NCI-H345 treated with DMSO at 0.1 percent for 48 hours (cell line): ENCODE data around the gene GAN.
"Not testable (repeated sequence)": the region's sequence is repeated elsewhere in the genome, so short reads cannot be mapped to it uniquely, and the experiment has no call there.

Experiments used
- DNase-seq: peaks from one replicate; lab custom pipeline; 2025; ENCODE audit not compliant: unreplicated experiment; lab: John Stamatoyannopoulos, UW

The GAN gene

DNA sequence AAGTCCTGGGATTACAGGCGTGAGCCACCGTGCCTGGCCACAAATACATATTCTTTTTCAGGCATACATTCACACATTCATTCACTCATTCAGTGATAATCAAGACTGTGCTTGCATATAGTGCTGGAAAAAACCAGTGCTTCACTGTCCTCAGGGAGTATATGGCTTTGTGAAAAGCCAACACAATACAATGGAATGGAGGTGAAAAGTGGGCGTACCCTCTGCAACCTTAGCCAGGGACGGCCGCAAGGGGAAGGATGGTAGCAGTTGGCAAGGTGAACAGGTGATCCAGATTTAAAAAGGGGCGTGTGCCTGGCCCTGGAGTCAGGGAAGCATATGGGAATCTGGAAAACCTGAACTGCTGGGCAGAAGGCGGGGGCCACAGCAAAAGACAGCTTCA is 18.1 kb upstream of the GAN start:
- no peak for DNase-seq

DNA sequence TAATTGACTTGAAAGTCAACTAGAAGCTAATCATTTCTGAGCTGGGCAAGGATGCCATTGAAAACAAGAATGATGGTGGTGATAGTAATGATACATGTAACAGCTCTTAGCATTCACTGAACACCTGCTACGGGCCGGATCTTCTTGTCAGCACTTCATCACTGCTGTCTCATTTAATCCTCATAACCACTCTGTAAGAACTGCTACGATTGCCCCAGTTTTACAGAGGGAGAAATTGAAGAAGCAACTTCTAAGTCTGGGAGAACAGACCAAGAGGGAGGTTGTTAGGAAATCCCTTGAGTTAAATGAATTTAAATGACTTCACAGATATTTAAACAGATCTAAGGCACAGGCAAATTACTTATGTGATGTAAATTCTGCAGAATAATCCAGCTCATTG is 7.0 kb upstream of the GAN start:
- DNase-seq = no peak

DNA sequence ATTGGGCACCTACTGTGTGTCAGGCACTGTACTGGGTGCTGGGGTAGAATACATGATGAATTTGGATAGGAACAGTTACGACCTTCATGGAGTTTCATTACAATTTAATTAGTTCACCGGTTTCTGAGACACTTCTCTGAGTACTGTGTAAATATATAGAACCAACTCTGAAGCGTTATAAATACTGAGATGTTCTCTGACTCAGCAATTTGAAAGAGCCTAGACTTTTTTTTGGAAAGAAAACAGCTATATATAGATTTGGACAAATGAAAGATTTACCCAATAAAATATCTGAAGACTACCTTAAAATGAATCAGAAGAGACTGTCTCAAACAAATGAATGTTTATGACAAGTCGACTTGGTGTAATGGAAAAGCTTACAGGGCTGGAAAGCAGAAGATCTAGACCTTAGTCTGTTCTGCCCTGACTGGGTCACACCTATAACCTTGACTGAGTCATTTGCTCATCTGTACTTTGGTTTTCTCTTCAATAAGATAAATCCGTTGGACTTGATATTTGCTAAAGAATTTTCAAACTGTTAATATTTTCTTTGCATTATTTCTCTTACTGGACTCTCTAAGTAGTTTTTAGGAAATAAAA is 4.6 kb upstream of the GAN start:
- DNase-seq = no peak

DNA sequence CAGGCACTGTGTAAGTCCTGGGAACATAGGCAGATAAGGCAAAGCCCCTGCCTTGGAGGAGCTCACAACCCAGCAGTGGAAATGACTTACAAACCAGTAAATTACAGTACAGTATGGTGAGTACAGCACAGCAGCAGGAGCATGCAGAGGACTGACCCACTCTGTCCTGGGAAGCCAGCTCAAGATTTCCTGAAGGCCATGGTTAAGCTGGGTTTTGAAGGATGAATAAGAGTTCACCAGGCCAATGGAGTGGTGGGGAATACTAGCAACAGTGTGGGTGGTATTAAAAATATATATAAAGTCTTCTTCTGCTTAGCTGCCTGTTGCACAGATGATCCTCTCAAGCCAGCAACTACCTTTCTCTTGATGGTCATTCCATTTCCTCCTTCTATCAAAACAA is 3.0 kb upstream of the GAN start:
- DNase-seq = no peak

DNA sequence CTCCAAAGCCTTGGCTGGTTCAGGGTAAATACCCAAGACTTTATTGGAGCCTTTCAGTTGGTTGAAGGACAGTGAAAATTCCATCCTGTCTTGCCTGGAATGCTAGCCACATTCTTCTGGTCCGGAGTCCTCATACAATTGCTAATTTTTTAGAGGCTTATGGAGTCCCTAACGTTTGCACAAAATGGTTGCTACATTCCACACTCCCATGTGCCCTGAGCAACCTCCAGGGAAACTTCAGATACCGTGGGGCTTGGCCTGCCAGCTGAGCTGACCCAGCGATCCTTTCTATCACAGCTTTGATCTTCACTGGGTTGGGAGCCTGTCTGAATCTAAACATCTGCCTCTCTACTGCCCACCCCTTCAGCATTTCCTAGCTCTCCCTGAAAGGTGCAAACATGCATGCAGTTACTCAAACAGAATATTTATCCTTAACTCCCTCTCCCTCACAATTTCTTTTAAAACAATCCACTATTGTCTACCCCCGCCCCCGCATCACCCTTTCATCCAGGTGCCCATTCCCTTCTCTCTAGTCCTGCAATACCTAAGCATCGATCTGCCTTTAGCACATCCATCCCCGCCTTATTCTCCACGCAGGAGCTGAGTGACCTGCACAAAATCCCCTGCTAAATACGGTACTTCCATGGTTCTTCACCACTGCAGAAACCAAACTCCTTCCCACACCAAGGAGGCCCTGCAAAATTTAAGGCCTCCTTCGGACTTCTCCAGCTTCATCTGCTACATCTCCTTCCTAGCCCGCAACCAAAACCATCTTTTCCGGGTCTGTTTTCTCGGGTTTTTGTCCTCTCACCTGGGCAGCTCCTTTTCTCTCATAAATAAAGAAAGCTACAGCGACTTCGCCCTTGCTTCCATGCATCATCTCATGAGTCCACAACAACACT is 810 bp upstream of the GAN start:
- no peak for DNase-seq

DNA sequence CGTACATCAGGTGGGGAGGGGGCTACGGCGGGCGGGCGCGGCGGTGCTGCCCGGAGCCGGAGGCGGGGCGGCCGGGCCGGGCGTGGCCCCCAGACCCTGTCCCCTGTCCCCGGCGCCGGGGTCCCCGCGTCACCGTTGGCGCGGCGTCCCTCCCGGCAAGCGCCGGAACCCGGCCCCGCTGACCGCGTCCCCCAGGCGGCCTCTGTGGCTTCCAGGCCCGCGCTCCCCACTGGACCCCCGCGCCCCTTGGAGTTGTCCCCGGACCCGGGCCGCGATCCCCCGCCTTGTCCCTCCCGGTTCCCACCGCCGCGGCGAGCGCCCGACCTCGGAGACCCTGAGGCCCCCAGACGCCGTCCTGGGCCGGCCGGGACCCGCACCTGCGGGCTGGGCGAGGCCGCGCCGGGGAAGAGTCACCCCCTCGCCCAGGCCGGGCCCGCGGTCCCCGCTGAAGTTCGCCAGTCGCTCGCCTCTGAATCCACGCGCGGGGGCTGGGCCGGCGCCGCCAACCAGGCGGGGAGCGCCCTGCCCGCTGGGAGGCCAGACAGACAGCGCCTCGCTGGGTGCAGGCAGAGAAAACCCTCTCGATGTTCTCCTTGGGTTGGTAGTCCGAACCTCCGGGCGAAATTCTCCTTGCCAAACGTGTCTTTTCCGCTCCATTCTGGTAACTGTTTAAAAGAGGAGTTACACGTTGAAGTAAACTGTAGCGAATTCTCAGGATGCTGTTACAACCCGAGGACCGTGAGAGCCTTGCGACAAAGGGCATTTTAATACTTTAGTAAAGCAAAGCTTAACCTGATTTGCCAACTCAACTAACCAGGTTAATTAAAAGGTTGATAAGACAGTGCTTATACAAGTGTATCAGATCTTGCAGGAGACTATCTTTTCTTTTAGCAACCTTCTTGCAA is 761 bp downstream of the GAN start:
- DNase-seq = no peak

DNA sequence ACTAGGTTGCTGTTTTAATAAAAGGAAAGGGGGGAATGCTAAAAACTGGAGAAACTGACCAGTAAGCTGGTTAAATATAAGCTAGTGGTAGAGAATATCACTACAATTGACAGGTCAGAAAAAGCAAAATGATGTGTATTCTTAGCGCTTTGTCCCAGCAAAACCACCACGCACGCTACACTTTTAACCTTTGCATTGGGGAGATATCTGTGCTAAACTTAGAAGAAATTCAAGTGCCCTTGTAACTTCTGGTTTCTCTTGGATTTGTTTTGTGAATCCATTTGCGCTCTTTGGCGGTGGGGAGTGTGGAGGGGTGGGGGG is 1.4 kb downstream of the GAN start:
- DNase-seq = no peak

DNA sequence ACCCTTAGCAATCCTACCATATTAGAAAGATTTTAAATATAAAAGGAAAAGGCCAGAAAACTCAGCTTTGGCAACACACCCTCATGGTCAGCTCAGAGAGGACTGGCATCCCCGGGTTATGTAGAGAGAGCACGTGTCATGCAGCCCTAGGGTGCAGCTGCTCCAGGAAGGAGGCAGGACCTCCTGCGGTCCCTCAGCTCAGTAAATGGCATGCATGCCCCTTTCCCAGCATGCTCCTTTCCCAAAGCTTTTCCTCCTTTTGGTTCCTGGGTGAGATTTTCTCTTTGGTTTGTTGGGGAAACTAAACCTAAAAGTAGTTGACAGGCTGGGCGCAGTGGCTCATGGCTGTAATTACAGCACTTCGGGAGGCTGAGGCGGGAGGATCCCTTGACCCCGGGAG is 3.9 kb downstream of the GAN start:
- DNase-seq = no peak

DNA sequence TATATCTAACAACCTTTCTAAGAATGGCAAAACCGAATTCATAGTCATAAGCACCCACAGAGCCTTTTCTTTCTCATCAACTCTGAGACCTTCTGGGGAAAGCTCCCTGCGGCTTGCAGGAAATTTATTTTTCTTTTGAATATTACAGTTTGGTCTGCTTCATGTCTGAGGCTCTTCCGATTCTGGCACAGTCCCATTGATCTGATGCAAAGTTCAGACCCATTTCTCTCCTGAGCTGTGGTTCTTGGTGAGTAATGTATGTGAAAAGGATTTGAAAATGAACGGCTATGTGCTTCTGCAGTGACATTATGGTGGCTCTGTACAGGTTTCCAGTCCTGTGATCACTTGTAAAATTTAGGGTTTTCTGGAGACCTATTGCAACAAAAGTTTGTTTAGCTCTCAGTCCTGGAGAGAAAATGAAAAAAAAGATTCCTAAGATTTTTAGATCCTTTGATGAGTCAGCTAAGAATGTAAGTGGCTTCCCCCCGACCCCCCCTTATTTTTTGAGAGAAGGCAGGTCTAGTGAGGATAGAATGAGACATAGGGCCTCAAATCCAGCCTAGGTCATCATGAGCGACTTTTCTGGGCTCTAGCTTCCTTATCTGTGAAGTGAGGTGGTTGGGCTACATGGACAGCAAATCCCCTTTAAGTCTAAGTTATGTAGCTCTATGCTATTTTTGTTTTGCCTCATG is 4.6 kb downstream of the GAN start:
- no peak for DNase-seq

DNA sequence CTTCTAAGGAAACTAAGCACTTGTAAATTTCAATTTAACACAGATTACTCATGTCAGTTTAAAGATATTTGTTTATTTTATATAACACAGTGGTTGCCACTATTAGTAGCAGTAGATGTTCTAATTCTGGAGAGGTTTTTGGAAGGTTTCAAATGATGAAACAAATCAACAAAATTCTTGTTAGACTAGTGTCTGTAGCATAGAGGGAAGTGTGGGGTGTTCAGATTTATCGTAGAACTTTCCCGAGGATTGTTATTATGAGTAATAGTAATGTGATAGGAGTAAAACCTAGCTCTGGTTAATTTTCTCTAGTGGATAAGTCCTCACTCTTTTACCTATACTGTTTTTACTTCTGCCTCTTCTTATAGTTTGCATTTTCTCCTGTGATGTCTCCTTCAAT is 6.3 kb downstream of the GAN start:
- DNase-seq = no peak

DNA sequence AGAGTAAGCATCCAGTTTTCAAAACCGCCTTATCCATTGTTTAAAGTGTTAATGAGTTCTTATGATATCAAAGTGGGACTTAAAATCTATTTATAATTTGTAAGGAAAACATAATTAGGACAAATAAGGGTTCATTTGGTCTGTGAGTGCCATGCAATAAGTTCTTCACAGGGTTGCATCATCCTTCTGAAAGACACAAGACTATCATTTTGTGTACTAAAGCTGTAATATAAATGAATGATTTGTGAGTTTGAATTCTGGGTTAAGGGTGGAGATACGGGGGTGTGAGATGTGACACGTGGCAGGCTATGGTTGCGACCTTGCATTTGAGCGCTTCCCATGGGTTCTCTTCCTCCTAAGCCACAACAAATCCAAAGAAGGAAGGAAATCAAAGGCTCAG is 6.8 kb downstream of the GAN start:
- DNase-seq = no peak

DNA sequence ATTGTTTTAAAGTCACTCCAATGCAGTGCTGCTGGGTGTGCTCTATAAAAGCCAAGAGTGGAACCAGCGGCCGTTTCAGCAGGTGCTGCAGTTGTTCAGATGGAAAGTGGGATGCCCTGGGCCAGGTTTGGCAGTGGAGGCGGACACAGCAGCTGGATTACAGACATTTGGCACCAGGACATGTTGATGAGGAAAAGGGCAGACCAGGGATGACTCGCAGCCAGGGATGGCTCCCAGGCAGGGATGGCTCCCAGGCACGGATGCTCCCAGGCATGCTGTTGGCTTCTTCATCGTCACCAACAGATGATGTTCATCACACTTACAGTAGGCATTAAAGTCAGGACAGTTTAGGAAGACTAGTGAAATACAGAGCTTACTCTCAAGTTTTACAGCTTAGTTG is 10.0 kb downstream of the GAN start:
- no peak for DNase-seq

DNA sequence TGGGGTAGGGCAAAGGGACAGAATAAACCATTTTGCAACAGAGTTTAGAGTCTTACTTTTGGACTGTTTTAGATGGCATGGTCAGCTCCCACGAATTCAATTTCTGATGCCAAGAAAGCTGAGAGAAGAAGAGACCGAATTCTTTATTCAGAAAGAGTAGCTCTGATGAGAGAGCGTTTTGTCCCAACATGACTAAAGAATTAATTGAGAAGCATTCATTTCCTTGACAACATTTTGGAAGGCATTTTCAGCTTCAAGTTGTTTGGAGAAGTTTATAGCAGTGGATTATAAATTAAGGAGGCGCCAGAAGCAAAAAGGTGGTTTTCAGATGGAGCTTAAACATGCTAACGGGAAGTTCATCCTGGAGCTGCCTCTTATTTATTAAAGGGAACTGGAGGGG is 12.2 kb downstream of the GAN start:
- no peak for DNase-seq

DNA sequence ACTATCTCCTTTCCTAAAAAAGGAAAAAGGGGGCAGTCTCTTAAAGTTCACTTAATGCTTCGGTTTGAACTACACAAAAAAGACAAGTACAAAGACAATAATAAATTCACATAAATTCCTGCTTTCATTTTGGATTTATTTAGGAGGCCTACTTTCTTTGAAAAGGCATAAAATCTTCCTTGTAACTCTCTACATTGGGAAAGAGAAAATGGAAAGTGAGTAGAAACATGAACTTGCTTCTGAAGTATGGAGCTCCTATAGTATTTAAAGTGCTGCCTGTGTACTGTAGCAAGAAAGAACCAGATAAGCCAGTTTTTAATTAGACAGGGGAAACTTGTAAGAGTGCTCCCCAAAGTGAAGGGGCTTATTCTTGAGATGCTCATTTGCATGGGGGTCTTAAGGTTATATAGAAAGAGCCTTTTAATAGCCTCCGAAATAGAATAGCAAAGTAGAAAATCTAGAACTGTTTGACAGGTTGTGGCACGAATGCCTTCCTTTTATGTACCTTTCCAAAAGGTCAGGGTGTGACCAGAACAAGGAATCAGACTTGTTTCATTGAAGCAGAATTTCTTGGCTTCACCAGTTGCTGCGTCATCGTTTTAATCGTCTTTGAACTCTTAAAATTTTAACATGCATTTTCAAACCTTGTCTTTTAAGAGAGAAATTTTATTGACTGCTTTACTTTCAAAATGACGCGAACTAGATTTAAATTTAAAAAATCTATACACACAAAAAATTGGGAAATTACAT is 12.9 kb downstream of the GAN start:
- DNase-seq = no peak

DNA sequence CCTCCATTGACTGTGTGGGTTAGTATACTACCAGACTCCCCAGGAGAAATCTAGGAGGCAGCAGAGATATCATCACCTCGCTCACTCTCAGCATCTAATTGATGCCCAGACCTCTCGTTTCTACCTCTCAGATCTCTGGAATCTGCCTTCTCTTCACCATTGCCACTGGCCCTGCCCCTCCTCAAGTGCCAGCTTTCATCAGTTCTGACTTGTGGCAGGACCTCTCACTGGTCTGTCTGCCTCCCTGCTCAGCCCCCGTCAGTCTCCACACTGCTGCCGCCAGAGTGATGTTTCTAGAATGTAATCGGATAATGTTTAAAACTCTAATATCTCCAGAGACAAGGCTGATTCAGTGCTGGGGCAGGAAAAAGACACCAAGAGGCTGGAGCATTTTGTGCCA is 15.2 kb downstream of the GAN start:
- DNase-seq = no peak

DNA sequence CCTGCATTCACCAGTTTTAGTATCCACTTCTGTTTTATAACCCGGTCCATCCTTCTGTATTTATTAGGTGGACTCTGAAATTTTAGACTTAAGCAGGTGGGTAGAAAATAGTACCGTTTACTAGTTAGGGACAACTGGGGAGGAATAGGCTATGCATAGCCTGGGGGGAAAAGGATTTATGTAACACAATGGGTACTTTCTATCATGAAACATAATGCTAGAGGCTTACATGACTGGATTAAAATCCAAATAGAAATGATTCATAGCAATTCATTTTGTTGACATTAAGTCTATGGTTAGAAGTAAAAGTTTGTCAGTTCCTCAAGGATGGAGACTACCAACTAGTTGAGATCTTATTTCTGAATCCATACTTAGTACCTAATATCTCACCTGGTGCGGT is 18.6 kb downstream of the GAN start:
- DNase-seq = no peak

DNA sequence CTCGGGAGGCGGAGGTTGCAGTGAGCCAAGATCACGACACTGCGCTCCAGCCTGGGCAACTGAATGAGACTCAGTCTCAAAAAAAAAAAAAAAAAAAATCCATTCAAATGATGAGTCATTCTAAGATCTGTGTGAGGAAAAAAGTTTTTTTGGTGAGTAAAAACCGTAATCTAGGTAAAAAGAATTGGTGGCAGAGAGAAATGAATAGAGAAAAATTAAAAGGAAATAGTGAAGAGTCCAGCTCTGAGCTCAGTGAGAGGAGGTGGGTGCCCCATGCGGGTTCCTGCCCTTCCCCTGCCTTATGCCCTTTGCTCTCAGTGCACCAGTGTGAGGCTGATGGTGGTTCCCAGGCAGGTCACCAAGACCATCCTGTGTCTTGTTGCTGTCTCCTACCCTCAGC is 20.9 kb downstream of the GAN start:
- DNase-seq = no peak

DNA sequence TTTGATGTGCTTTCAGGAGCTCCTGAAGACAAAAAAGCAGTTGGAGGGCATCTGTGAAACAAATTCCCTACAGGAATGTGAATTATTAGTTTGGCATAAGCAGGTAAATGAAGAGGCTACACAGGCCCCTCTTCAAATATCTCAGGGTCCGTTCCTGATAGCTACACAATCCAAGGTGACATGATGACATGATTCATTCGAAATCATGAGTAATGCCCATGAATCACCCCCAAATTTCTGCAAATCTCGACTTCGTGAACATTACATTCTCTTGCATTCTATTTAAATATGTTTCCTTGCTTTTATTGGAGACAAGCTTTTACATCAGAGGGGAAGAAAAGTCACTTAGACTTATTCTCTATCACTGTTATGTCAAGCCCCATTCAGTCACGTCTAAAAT is 22.3 kb downstream of the GAN start:
- no peak for DNase-seq

DNA sequence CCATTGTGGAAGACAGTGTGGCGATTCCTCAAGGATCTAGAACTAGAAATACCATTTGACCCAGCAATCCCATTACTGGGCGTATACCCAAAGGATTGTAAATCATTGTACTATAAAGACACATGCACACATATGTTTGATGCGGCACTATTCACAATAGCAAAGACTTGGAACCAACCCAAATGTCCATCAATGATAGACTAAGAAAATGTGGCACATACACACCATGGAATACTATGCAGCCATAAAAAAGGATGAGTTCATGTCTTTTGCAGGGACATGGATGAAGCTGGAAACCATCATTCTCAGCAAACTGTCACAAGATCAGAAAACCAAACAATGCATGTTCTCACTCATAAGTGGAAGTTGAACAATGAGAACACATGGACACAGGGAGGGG is 30.4 kb downstream of the GAN start:
- DNase-seq = not testable (repeated sequence)

DNA sequence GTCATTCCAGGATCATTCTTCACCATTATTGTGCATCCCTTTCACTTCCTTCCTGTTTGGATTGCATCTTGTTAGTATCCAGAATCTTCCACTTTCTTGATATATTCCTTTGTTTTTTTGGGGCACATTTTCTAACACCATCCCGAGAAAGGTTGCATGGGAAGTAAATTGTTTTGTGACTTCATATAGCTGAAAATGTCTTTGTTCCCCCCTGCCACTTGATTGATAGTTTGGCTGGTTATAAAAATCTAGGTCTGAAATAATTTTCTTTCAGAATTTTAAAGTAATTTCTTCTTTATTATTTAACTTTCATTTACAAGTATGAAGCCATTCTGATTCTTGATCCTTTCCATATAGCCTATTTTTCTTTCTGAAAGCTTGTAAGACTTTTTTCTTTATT is 32.7 kb downstream of the GAN start:
- no peak for DNase-seq
